ENCODE results near the gene ABHD15. TPM values are rescaled to one million over a fixed set of nuclear protein-coding genes. Genes with fewer than 3 reads are reported as not detected.

ABHD15 gene
- total and polyA plus RNA-seq, 9 of the 15 experiments (the other 6 are each of a cell fraction or from before 2014, with no cell fraction given): 0.85 to 4.2 (median 2.1) TPM

DNA sequence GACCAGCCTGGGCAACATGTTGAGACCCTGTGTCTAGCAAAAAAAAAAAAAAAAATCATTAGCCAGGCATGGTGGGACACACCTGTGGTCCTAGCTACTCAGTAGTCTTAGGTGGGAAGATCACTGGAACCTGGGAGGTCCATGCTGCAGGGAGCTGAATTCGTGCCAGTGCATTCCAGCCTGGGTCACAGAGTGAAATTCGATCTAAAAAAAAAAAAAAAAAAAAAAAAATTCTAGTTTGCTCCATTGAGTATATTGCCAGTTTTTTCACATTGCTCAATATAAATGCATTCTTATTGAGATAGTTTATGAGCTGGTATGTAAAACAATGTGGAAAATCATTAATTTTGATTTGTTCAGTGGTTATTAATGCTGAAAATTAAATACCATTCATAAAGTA is 52.0 kb downstream of the ABHD15 start:
- no peaks in the 10 kb centered on the region for H3K27me3 ChIP-seq (ENCODE audit: control insufficient read depth in 2 of 2, insufficient read depth in 2 of 2, low read length in 2 of 2)
- H3K27ac ChIP-seq (ENCODE audit: extremely low read depth, low read depth, low read length): no peak overlapping the region
- H3K79me2 ChIP-seq (ENCODE audit: control insufficient read depth, insufficient read depth, low read length): no peaks in the 10 kb centered on the region
- in situ Hi-C loops (cut with MboI): no loop called here
- H3K36me3 ChIP-seq (ENCODE audit: control insufficient read depth, insufficient read depth, low read length): peaks cover 65% of the 10 kb centered on the region
- H3K4me3 ChIP-seq: no peak overlapping the region
- FAIRE-seq (no peak), DNase-seq (ENCODE audit: extremely low read depth in 1 of 4, low spot score in 3 of 4) (no peak), ATAC-seq (no peak)
- TF ChIP-seq SAFB (IDR thresholded peaks at IDR 0.05; ENCODE audit: borderline replicate concordance, low read depth, low read length): no peak
- no peak for TF ChIP-seq RCOR1 (IDR thresholded peaks at IDR 0.05; ENCODE audit: borderline replicate concordance in 1 of 2, low read depth in 2 of 2, low read length in 2 of 2)
- no peak for TF ChIP-seq SMAD1 (IDR thresholded peaks at IDR 0.05; ENCODE audit: low read depth, low read length, partially characterized antibody)
- no peak for TF ChIP-seq NR4A1 (CRISPR knock-in tag; IDR thresholded peaks at IDR 0.05)
- no peak for TF ChIP-seq NR4A1 (tag; IDR thresholded peaks at IDR 0.05)
- TF ChIP-seq THAP7 (CRISPR knock-in tag; IDR thresholded peaks at IDR 0.05): no peak
- no peak for TF ChIP-seq ZNF274 (IDR thresholded peaks at IDR 0.05; ENCODE audit: borderline replicate concordance, low read depth, low read length)
- no peak for TF ChIP-seq ZBTB26 (CRISPR knock-in tag; IDR thresholded peaks at IDR 0.05)
- TF ChIP-seq IFI16 (CRISPR knock-in tag; IDR thresholded peaks at IDR 0.05): no peak
- no peak for TF ChIP-seq ZNF398 (CRISPR knock-in tag; IDR thresholded peaks at IDR 0.05)
- BruUV-seq (replicated peaks): no TSS peak
- ChIA-PET CTCF (ENCODE audit: low intra/inter-chr PET ratio) (interaction anchor here (0.7 kb wide), 1 partner anchor 39 kb away, joined by 5 read pairs; no protein-coding TSS in a partner anchor), POLR2A (interaction anchor here (0.6 to 1.1 kb wide), 3 partner anchors 10 to 1661 kb away, joined by 3 to 4 read pairs (median 4); no protein-coding TSS in a partner anchor)
- 100% methylated on average over 2 of the region's 2 CpGs for WGBS (ENCODE audit: insufficient coverage, low coverage, missing lambda C conversion rate)
- H3K9ac ChIP-seq (ENCODE audit: insufficient read depth in 1 of 2, low read depth in 2 of 2, low read length in 2 of 2): no peak overlapping the region
- H3K4me2 ChIP-seq (ENCODE audit: insufficient read depth, low read length): no peak overlapping the region
- H2AFZ ChIP-seq (ENCODE audit: low read depth, low read length): no peak overlapping the region
- no peaks in the 10 kb centered on the region for H3K4me1 ChIP-seq (replicated peaks in 1 of 2; ENCODE audit: control insufficient read depth in 2 of 2, insufficient read depth in 2 of 2, low read length in 2 of 2)
- H3K9me1 ChIP-seq (ENCODE audit: control insufficient read depth, insufficient read depth, low read length): no peaks in the 10 kb centered on the region
- intact Hi-C loops (cut with micrococcal nuclease): no loop called here
- no peaks in the 10 kb centered on the region for H4K20me1 ChIP-seq (replicated peaks; ENCODE audit: control insufficient read depth, insufficient read depth, low read length)
- H3K9me3 ChIP-seq (replicated peaks; ENCODE audit: control insufficient read depth, insufficient read depth, low read depth, low read length): no peaks in the 10 kb centered on the region
